Nephron (organoid): ENCODE measurements around the gene SOHLH1.
"Not testable (repeated sequence)": the region's sequence is repeated elsewhere in the genome, so short reads cannot be mapped to it uniquely, and the experiment has no call there.

Source experiments
- H3K27ac Mint-ChIP-seq, 3 experiments: 2 replicates each; pipeline ENCODE4 v1.8.0; 2020; ENCODE audit warnings: mixed read lengths in 3 of 3, mild to moderate bottlenecking in 2 of 3, moderate library complexity in 1 of 3
- H3K27me3 Mint-ChIP-seq: 2 replicates; pipeline ENCODE4 v1.8.0; 2021; ENCODE audit warnings: low read depth, mild to moderate bottlenecking, moderate library complexity, mixed read lengths
- H3K36me3 Mint-ChIP-seq: 2 replicates; pipeline ENCODE4 v1.8.0; 2020; ENCODE audit warnings: low read depth, mixed read lengths
- H3K4me1 Mint-ChIP-seq: 2 replicates; pipeline ENCODE4 v1.8.0; 2020; ENCODE audit warnings: mixed read lengths
- H3K4me3 Mint-ChIP-seq, 3 experiments: 2 replicates each; pipeline ENCODE4 v1.8.0; 2020; ENCODE audit warnings: mild to moderate bottlenecking in 3 of 3, mixed read lengths in 3 of 3, moderate library complexity in 2 of 3
- H3K9me3 Mint-ChIP-seq: 2 replicates; pipeline ENCODE4 v1.8.0; 2020; ENCODE audit warnings: mixed read lengths
- TF ChIP-seq, protein P1 (sequence below), 3 experiments: fragments of 200-600 bp; sonication (generic); IDR thresholded peaks; one replicate each; pipeline ENCODE4 v1.5.0; 2021; ENCODE audit warnings: antibody characterized with exemption in 3 of 3; ENCODE audit not compliant: unreplicated experiment in 3 of 3

Gene SOHLH1

DNA sequence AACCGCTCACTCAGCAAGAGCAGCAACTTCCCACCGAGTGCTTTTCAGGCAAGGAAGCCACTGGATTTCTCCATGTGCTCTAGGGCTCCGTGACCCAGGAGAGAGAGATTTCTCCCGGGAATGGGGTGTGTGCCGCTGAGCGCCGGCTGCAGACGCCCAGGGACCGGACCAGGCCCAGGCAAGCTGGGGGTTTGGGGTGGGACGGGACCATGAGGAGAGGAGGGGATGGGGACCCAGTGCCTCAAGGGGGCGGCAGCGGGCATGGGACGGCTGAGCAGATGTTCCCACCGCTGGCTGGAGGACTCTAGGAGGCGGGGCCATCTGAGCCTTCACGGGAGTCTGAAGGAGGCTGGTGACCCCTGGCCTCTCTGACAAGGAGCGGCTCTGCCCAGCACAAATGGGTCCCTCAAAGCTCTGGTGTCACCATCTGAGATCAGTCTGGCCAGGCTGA is 27.7 kb downstream of the SOHLH1 start:
- H3K27ac Mint-ChIP-seq: no peak overlapping the region
- H3K27me3 Mint-ChIP-seq: peaks cover 17% of the 10 kb centered on the region
- H3K4me3 Mint-ChIP-seq: no peak overlapping the region
- TF ChIP-seq, protein P1, sequence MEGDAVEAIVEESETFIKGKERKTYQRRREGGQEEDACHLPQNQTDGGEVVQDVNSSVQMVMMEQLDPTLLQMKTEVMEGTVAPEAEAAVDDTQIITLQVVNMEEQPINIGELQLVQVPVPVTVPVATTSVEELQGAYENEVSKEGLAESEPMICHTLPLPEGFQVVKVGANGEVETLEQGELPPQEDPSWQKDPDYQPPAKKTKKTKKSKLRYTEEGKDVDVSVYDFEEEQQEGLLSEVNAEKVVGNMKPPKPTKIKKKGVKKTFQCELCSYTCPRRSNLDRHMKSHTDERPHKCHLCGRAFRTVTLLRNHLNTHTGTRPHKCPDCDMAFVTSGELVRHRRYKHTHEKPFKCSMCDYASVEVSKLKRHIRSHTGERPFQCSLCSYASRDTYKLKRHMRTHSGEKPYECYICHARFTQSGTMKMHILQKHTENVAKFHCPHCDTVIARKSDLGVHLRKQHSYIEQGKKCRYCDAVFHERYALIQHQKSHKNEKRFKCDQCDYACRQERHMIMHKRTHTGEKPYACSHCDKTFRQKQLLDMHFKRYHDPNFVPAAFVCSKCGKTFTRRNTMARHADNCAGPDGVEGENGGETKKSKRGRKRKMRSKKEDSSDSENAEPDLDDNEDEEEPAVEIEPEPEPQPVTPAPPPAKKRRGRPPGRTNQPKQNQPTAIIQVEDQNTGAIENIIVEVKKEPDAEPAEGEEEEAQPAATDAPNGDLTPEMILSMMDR (IDR thresholded peaks at IDR 0.05; ENCODE audit: unreplicated experiment in 3 of 3): no peak
- H3K9me3 Mint-ChIP-seq: peaks cover 5% of the 10 kb centered on the region
- H3K4me1 Mint-ChIP-seq: no peaks in the 10 kb centered on the region
- no peaks in the 10 kb centered on the region for H3K36me3 Mint-ChIP-seq

DNA sequence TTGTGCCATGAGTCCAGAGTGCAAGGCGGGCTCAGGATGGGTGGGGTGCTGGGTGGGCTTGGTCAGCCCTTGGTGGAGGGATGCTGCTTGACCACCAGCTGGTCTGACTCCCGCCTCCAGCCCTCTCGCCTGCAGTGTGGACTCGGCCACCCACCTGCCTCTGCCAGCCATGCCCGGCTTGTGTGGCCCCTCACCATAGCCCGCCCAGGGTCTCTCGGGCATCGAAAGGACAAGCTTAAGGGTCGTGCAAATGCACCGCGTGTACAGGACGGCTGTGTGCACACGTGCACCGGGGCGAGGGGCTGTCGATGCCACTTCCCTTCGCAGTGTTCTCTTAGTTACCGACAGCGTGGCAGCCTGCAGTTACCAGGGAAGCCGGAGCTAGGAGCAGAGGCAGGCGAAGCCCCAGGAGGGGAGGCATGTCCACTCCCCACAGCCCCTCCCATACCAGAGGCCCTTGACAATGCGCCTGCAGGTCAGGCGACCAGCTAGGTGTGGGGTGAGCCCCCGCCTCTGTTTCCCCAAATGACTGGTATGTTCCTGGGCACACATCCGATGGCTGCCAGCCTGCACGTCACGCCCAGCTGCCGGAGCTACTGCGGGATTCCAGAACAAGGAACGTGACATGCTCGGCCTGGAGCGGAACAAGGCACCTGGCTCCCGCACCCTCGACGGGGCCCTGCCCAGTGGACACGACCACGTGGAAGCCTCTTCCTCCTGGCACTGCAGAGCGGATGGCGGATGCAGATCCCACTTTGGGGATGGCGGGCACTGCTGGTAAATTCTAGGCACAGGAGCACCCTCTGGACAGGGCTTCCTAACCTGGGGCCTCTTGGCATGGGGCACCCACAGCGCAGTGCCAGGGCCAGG is 28.3 kb downstream of the SOHLH1 start:
- H3K9me3 Mint-ChIP-seq: peaks cover 5% of the 10 kb centered on the region
- H3K4me3 Mint-ChIP-seq: no peak overlapping the region
- TF ChIP-seq, protein P1 (IDR thresholded peaks at IDR 0.05; ENCODE audit: unreplicated experiment in 3 of 3): no peak
- no peak overlapping the region for H3K27ac Mint-ChIP-seq
- peaks cover 17% of the 10 kb centered on the region for H3K27me3 Mint-ChIP-seq
- no peaks in the 10 kb centered on the region for H3K36me3 Mint-ChIP-seq
- H3K4me1 Mint-ChIP-seq: peaks cover 4% of the 10 kb centered on the region

DNA sequence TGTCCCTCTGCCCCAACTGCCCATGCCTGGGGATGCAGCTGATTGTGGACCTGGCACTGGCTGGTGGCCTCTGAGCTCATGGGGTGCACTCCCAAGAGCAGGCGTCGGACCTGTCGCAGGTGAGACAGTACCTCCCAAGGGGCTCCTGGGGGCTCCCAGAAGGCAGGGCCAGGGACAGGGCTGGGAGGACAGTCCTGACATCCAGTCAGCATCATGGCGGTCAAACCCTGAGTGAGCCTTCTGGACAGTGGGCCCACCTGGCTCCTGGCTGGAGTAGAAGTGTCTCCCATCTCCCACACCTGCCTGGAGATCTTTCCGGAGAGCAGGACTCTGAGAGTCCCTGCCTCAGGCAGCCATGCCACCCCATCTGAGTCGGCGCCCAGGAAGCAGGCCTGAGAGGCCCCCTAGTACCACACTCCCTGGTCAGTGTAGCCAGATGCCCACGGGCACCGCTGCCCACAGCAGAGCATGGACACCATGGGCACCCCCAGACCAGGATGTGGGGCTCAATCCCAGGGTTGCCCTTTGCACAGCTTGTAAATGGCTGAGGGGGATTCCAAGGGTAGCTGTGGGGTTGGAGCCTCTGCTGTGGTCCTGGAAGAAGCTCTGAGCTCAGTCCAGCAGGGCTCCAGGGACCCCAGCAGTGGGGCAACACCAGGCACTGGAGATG is 29.5 kb downstream of the SOHLH1 start:
- peaks cover 14% of the 10 kb centered on the region for H3K27me3 Mint-ChIP-seq
- H3K36me3 Mint-ChIP-seq: no peaks in the 10 kb centered on the region
- H3K9me3 Mint-ChIP-seq: peaks cover 5% of the 10 kb centered on the region
- no peak overlapping the region for H3K4me3 Mint-ChIP-seq
- H3K27ac Mint-ChIP-seq: no peak overlapping the region
- peaks cover 4% of the 10 kb centered on the region for H3K4me1 Mint-ChIP-seq
- TF ChIP-seq, protein P1 (IDR thresholded peaks at IDR 0.05; ENCODE audit: unreplicated experiment in 3 of 3): no peak

- H3K4me1 Mint-ChIP-seq, H3K4me3 Mint-ChIP-seq, H3K9me3 Mint-ChIP-seq, H3K27ac Mint-ChIP-seq, H3K36me3 Mint-ChIP-seq: not testable (repeated sequence)
- peaks cover 13% of the 10 kb centered on the region for H3K27me3 Mint-ChIP-seq
Measured at GRCh38 chr9:135669018-135669417, 30.3 kb downstream of the SOHLH1 start.

- Mint-ChIP-seq H3K27ac (no peak overlapping the region), H3K4me1 (peaks cover 10% of the 10 kb centered on the region), H3K9me3 (peaks cover 5% of the 10 kb centered on the region), H3K36me3 (no peaks in the 10 kb centered on the region), H3K4me3 (no peak overlapping the region), H3K27me3 (peaks cover 5% of the 10 kb centered on the region)
- TF ChIP-seq, protein P1 (IDR thresholded peaks at IDR 0.05; ENCODE audit: unreplicated experiment in 3 of 3): no peak
Measured at GRCh38 chr9:135667463-135668001, 31.7 kb downstream of the SOHLH1 start.
